ELF-1 (cell line): ENCODE results near the gene TRIP6.
"Not testable (repeated sequence)": the region's sequence is repeated elsewhere in the genome, so short reads cannot be mapped to it uniquely, and the experiment has no call there.

ENCODE experiments used
- DNase-seq: peaks from one replicate; pipeline ENCODE4 v3.0.0-alpha.2; 2016; ENCODE audit warnings: low read depth, low spot score

The TRIP6 gene

GRCh38 chr7:100837099-100837836, 29.9 kb upstream of the TRIP6 start:
- DNase-seq: peak; percentile 97

- no peak for DNase-seq
These were observed 27.8 kb upstream of the TRIP6 start for GRCh38 chr7:100839361-100839760.

- DNase-seq: no peak
These were observed 26.6 kb upstream of the TRIP6 start for GRCh38 chr7:100840470-100841100.

- DNase-seq: no peak
These were observed 19.8 kb upstream of the TRIP6 start for GRCh38 chr7:100847360-100847759.

GRCh38 chr7:100852048-100852872, 14.9 kb upstream of the TRIP6 start, which contains the start of gene SLC12A9:
TSS of gene SLC12A9 (plus strand) at chr7:100852713. CDS start at chr7:100854198, 1,485 bp downstream.
- peak; percentile 94 for DNase-seq

- DNase-seq: no peak
These were observed 12.9 kb upstream of the TRIP6 start for GRCh38 chr7:100854146-100854895.

GRCh38 chr7:100854899-100855298, 12.3 kb upstream of the TRIP6 start:
- DNase-seq: not testable (repeated sequence)

- DNase-seq: no peak
These were observed 11.7 kb upstream of the TRIP6 start for GRCh38 chr7:100855515-100855914.

GRCh38 chr7:100856871-100857282, 10.3 kb upstream of the TRIP6 start:
- DNase-seq: peak; percentile 90

GRCh38 chr7:100859856-100860255, 7.3 kb upstream of the TRIP6 start:
- no peak for DNase-seq

GRCh38 chr7:100860702-100861615, 6.2 kb upstream of the TRIP6 start:
- no peak for DNase-seq

- no peak for DNase-seq
These were observed 5.6 kb upstream of the TRIP6 start for GRCh38 chr7:100861616-100861985.

- DNase-seq: no peak
These were observed 3.7 kb upstream of the TRIP6 start for GRCh38 chr7:100863406-100863950.

- no peak for DNase-seq
These were observed 2.8 kb upstream of the TRIP6 start for GRCh38 chr7:100864263-100864845.

- peak; percentile 44 for DNase-seq
These were observed 1.7 kb upstream of the TRIP6 start for GRCh38 chr7:100865372-100865911.

- DNase-seq: no peak
These were observed 1.1 kb upstream of the TRIP6 start for GRCh38 chr7:100865938-100866728.

GRCh38 chr7:100866729-100867039, 503 bp upstream of the TRIP6 start:
- no peak for DNase-seq

- DNase-seq: no peak
These were observed 744 bp downstream of the TRIP6 start for GRCh38 chr7:100867776-100868485.
